ENCODE results near the gene FAM20C. TPM values are rescaled to one million over a fixed set of nuclear protein-coding genes. Genes with fewer than 3 reads are reported as not detected.

Gene FAM20C
- polyA plus RNA-seq, 1 donor = 57.2 TPM

GRCh38 chr7:158771-159170, 33.6 kb upstream of the FAM20C start:
- no peaks in the 10 kb centered on the region for H3K27me3 ChIP-seq (ENCODE audit: control insufficient read depth, insufficient read depth, low read length)
- no peaks in the 10 kb centered on the region for H3K9me3 ChIP-seq (ENCODE audit: control insufficient read depth, low read depth, low read length)
- WGBS (ENCODE audit: insufficient coverage, low lambda C conversion rate) = 100% methylated on average over 1 of the region's 13 CpGs
- DNase-seq = no peak
- no peak overlapping the region for H3K27ac ChIP-seq (ENCODE audit: low read length)
- H3K4me3 ChIP-seq (ENCODE audit: low read length) = no peak overlapping the region
- no peaks in the 10 kb centered on the region for H3K36me3 ChIP-seq (ENCODE audit: control insufficient read depth, insufficient read depth, low read length)
- H3K4me1 ChIP-seq (ENCODE audit: control insufficient read depth, insufficient read depth, low read length) = peaks cover 20% of the 10 kb centered on the region

DNA sequence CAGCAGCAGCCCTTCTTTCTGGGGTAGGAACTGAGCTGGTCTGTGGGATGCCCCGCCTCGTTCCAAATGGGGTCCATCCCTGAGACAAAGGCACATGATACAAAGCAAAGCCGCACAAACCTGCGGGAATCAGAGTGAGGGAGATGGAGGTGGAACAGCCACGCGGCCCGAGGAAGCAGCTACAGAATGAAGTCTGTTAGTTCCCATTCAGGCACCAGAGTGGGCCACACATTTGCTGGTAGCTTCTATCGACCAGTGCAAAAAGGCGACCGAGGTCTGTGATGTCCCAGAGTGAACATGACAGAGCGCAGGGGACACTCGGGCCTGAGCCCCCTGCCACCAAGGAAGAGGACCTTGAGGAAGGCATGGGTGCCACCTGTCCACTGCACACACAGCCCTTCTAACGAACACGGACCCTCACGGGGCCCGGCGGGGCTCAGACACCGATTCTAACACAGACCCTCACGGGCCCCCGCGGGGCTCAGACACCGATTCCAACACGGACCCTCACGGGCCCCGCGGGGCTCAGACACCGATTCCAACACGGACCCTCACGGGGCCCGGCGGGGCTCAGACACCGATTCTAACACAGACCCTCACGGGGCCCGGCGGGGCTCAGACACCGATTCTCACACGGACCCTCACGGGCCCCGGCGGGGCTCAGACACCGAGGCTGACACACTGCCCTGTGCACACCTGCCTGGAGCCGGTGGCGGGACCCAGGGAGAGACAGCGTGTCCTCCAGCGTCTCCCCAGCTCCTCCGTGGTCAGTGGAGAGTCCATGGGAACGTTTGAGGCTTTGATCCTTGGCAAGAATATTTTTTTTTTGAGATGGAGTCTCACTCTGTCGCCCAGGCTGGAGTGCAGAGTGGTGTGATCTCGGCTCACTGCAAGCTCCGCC, 32.8 kb upstream of the FAM20C start:
- DNase-seq = no peak
- peaks cover 28% of the 10 kb centered on the region for H3K4me1 ChIP-seq (ENCODE audit: control insufficient read depth, insufficient read depth, low read length)
- WGBS (ENCODE audit: insufficient coverage, low lambda C conversion rate) = 100% methylated on average over 5 of the region's 50 CpGs
- no peak overlapping the region for H3K4me3 ChIP-seq (ENCODE audit: low read length)
- H3K9me3 ChIP-seq (ENCODE audit: control insufficient read depth, low read depth, low read length) = no peaks in the 10 kb centered on the region
- H3K27ac ChIP-seq (ENCODE audit: low read length) = no peak overlapping the region
- H3K36me3 ChIP-seq (ENCODE audit: control insufficient read depth, insufficient read depth, low read length) = no peaks in the 10 kb centered on the region
- H3K27me3 ChIP-seq (ENCODE audit: control insufficient read depth, insufficient read depth, low read length) = no peaks in the 10 kb centered on the region

GRCh38 chr7:160958-161725, 31.2 kb upstream of the FAM20C start:
- Histone ChIP-seq H3K9me3 (ENCODE audit: control insufficient read depth, low read depth, low read length) (no peaks in the 10 kb centered on the region), H3K4me1 (ENCODE audit: control insufficient read depth, insufficient read depth, low read length) (peaks cover 26% of the 10 kb centered on the region), H3K36me3 (ENCODE audit: control insufficient read depth, insufficient read depth, low read length) (no peaks in the 10 kb centered on the region), H3K4me3 (ENCODE audit: low read length) (no peak overlapping the region), H3K27ac (ENCODE audit: low read length) (no peak overlapping the region), H3K27me3 (ENCODE audit: control insufficient read depth, insufficient read depth, low read length) (no peaks in the 10 kb centered on the region)
- DNase-seq = no peak
- no CpG with 5 or more reads among the region's 27 CpGs for whole genome bisulfite sequencing (ENCODE audit: insufficient coverage, low lambda C conversion rate)

DNA sequence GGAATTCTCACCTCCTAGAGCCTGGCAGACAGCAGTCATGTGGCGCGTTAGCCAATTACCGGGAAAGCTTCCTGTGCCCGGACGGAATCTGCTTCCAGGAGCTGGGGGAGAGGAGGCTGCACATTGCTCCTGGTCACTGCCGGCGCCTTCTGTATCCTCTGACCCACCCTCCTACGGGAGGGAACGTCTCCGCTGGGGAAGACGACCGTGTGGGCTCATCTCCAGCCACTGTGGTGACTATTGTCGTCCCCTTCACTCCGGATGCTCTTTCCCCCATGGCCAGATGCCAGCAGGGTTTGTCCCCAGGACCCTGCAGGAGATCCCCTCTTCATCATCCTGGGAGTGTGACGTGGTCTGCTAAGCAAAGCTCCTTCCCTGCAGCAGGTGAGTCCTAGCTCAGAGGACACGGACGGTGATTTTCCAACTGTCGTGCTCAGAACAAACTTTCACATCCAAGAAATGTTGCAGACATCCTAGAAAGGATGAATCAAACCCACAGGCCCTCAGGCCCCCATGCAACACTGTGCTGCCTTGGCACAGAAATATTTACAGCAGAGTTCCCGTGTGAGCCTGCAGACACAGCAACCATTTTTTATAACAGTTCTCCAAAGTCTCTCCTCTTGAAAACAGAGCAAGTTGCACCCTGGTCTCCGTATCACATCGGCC, 29.6 kb upstream of the FAM20C start:
- H3K4me3 ChIP-seq (ENCODE audit: low read length) = no peak overlapping the region
- no peaks in the 10 kb centered on the region for H3K36me3 ChIP-seq (ENCODE audit: control insufficient read depth, insufficient read depth, low read length)
- DNase-seq = no peak
- H3K9me3 ChIP-seq (ENCODE audit: control insufficient read depth, low read depth, low read length) = no peaks in the 10 kb centered on the region
- no peaks in the 10 kb centered on the region for H3K27me3 ChIP-seq (ENCODE audit: control insufficient read depth, insufficient read depth, low read length)
- H3K27ac ChIP-seq (ENCODE audit: low read length) = no peak overlapping the region
- no CpG with 5 or more reads among the region's 21 CpGs for WGBS (ENCODE audit: insufficient coverage, low lambda C conversion rate)
- H3K4me1 ChIP-seq (ENCODE audit: control insufficient read depth, insufficient read depth, low read length) = peaks cover 36% of the 10 kb centered on the region

- H3K36me3 ChIP-seq (ENCODE audit: control insufficient read depth, insufficient read depth, low read length) = no peaks in the 10 kb centered on the region
- DNase-seq = no peak
- H3K9me3 ChIP-seq (ENCODE audit: control insufficient read depth, low read depth, low read length) = no peaks in the 10 kb centered on the region
- no peaks in the 10 kb centered on the region for H3K27me3 ChIP-seq (ENCODE audit: control insufficient read depth, insufficient read depth, low read length)
- WGBS (ENCODE audit: insufficient coverage, low lambda C conversion rate) = no CpG with 5 or more reads among the region's 12 CpGs
- no peak overlapping the region for H3K27ac ChIP-seq (ENCODE audit: low read length)
- H3K4me1 ChIP-seq (ENCODE audit: control insufficient read depth, insufficient read depth, low read length) = peaks cover 36% of the 10 kb centered on the region
- H3K4me3 ChIP-seq (ENCODE audit: low read length) = no peak overlapping the region
Measured at GRCh38 chr7:163298-163695, 29.1 kb upstream of the FAM20C start.

- no CpG with 5 or more reads among the region's 34 CpGs for WGBS (ENCODE audit: insufficient coverage, low lambda C conversion rate)
- Histone ChIP-seq H3K27ac (ENCODE audit: low read length) (peak overlapping the region; percentile 84), H3K27me3 (ENCODE audit: control insufficient read depth, insufficient read depth, low read length) (no peaks in the 10 kb centered on the region), H3K4me3 (ENCODE audit: low read length) (no peak overlapping the region), H3K36me3 (ENCODE audit: control insufficient read depth, insufficient read depth, low read length) (no peaks in the 10 kb centered on the region), H3K9me3 (ENCODE audit: control insufficient read depth, low read depth, low read length) (no peaks in the 10 kb centered on the region), H3K4me1 (ENCODE audit: control insufficient read depth, insufficient read depth, low read length) (peaks cover 36% of the 10 kb centered on the region)
- no peak for DNase-seq
Measured at GRCh38 chr7:163971-164881, 28.1 kb upstream of the FAM20C start.

DNA sequence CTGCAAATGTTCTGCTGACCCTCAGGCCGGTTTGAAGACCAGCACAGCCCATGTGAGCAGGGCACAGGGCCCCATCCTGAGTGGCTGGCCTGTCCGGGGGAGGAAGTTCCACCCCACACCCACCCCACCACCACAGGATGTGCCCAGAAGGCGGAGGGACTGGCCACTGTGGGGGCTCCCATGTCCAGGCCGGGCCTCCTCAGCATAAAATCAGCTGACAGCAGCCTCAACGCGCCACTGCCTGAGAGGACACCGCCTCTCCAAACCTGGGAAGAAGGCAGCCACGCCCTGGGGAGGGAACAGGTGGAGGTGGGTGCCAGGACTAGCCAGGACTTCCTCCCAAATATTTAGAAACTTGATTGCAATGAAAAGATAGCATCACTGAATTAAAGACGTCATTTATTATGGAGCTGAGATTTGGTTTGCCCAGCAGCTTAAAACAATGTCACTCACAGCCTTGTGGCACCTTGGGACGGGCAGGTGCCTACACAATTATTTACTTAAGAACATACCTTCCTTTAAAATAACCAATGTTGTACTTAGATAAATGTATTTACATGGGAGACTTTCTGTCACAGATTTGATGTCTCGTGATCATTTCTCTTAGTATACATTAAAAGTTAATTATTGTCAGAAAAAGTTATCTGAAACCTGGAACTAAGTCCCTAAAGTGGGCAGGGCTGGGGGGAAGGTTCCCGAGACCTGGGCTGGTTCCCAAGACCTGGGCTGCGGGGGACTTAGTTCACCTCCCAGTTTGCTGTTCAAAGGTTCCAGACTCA, 27.3 kb upstream of the FAM20C start:
- 20% methylated on average over 1 of the region's 13 CpGs for WGBS (ENCODE audit: insufficient coverage, low lambda C conversion rate)
- peak; percentile 87 to 94 for DNase-seq
- H3K4me3 ChIP-seq (ENCODE audit: low read length) = no peak overlapping the region

GRCh38 chr7:165661-166337, 26.6 kb upstream of the FAM20C start:
- Histone ChIP-seq H3K9me3 (ENCODE audit: control insufficient read depth, low read depth, low read length) (no peaks in the 10 kb centered on the region), H3K27ac (ENCODE audit: low read length) (peak overlapping the region; percentile 84), H3K36me3 (ENCODE audit: control insufficient read depth, insufficient read depth, low read length) (no peaks in the 10 kb centered on the region), H3K27me3 (ENCODE audit: control insufficient read depth, insufficient read depth, low read length) (no peaks in the 10 kb centered on the region), H3K4me3 (ENCODE audit: low read length) (no peak overlapping the region), H3K4me1 (ENCODE audit: control insufficient read depth, insufficient read depth, low read length) (peaks cover 36% of the 10 kb centered on the region)
- DNase-seq = no peak
- 21% methylated on average over 3 of the region's 10 CpGs for WGBS (ENCODE audit: insufficient coverage, low lambda C conversion rate)

More for the DNA sequence above, 27.3 kb upstream of the FAM20C start:
- H3K9me3 ChIP-seq (ENCODE audit: control insufficient read depth, low read depth, low read length) = no peaks in the 10 kb centered on the region
- H3K27me3 ChIP-seq (ENCODE audit: control insufficient read depth, insufficient read depth, low read length) = no peaks in the 10 kb centered on the region
- no peaks in the 10 kb centered on the region for H3K36me3 ChIP-seq (ENCODE audit: control insufficient read depth, insufficient read depth, low read length)
- peaks cover 36% of the 10 kb centered on the region for H3K4me1 ChIP-seq (ENCODE audit: control insufficient read depth, insufficient read depth, low read length)
- peak overlapping the region; percentile 84 for H3K27ac ChIP-seq (ENCODE audit: low read length)

Measured in large intestine (tissue), 3 donors.